ENCODE data around the gene PTPRG.

The PTPRG gene

DNA sequence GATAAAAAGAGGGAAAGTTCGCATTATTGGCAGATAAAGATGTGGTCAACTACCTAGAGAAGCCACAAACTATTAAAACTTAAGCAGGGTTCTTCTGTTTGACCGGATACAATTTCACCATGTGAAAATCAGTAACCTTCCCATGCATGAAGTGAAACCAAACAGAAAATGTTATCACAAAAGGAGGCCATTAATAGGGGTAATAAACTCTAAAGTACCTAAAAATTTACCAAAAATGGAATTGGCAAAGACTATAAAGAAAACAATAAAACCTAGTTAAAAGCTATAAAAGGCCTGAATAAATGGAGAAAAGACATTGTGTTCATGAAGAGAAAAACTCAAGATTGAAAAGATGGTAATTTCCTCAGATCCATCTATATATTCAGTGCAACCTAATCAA, 728.6 kb downstream of the PTPRG start:
- Histone ChIP-seq H3K27me3 (replicated peaks; ENCODE audit: control insufficient read depth, insufficient read depth, low read length, poor library complexity, severe bottlenecking) (no peaks in the 10 kb centered on the region), H3K27ac (ENCODE audit: insufficient read depth, low read length, poor library complexity, severe bottlenecking) (no peak overlapping the region), H3K36me3 (ENCODE audit: control insufficient read depth, insufficient read depth, low read length) (no peaks in the 10 kb centered on the region), H3K4me1 (ENCODE audit: control insufficient read depth, insufficient read depth, low read length, poor library complexity, severe bottlenecking) (no peaks in the 10 kb centered on the region), H3K9me3 (ENCODE audit: control insufficient read depth, low read length) (no peaks in the 10 kb centered on the region), H3K4me3 (ENCODE audit: insufficient read depth, low read depth, low read length, poor library complexity, severe bottlenecking) (no peak overlapping the region)
- no peak for DNase-seq

DNA sequence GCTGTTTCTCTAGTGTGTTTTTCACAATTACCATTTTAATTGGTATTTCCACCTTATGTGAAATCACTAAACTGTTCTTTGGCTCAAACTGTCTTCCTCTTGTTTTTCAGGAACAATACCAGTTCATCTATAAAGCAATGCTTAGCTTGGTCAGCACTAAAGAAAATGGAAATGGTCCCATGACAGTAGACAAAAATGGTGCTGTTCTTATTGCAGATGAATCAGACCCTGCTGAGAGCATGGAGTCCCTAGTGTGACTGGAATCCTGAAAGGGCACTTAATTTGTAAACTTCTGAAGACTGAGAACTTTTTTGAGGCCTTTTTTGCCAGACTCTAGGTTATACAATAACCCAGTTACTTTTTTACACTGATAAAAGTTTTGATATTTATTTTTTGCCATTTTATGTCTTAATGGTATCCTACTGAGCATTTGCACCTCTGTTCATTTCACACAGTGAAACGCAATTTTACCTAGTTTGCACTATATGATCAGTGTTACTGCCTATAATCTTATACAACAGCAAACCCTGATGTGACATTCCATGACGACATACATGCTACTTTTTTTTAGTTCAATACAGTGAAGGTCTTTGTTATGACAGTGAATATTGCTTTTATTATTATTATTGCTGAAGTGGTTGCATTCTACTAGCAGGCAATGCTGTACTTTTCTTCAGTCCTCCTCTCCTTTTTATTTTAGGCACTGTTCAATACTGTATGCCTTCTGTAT, 731.8 kb downstream of the PTPRG start:
- Histone ChIP-seq H3K36me3 (ENCODE audit: control insufficient read depth, insufficient read depth, low read length) (no peaks in the 10 kb centered on the region), H3K4me3 (ENCODE audit: insufficient read depth, low read depth, low read length, poor library complexity, severe bottlenecking) (no peak overlapping the region), H3K27me3 (replicated peaks; ENCODE audit: control insufficient read depth, insufficient read depth, low read length, poor library complexity, severe bottlenecking) (no peaks in the 10 kb centered on the region), H3K9me3 (ENCODE audit: control insufficient read depth, low read length) (no peaks in the 10 kb centered on the region), H3K27ac (ENCODE audit: insufficient read depth, low read length, poor library complexity, severe bottlenecking) (no peak overlapping the region), H3K4me1 (ENCODE audit: control insufficient read depth, insufficient read depth, low read length, poor library complexity, severe bottlenecking) (no peaks in the 10 kb centered on the region)
- no peak for DNase-seq

GRCh38 chr3:62295571-62295970, 734.2 kb downstream of the PTPRG start:
- Histone ChIP-seq H3K27me3 (replicated peaks; ENCODE audit: control insufficient read depth, insufficient read depth, low read length, poor library complexity, severe bottlenecking) (no peaks in the 10 kb centered on the region), H3K36me3 (ENCODE audit: control insufficient read depth, insufficient read depth, low read length) (no peaks in the 10 kb centered on the region), H3K27ac (ENCODE audit: insufficient read depth, low read length, poor library complexity, severe bottlenecking) (no peak overlapping the region), H3K4me1 (ENCODE audit: control insufficient read depth, insufficient read depth, low read length, poor library complexity, severe bottlenecking) (no peaks in the 10 kb centered on the region), H3K4me3 (ENCODE audit: insufficient read depth, low read depth, low read length, poor library complexity, severe bottlenecking) (no peak overlapping the region), H3K9me3 (ENCODE audit: control insufficient read depth, low read length) (no peaks in the 10 kb centered on the region)
- no peak for DNase-seq

GRCh38 chr3:62300617-62301016, 739.2 kb downstream of the PTPRG start:
- no peak overlapping the region for H3K27ac ChIP-seq (ENCODE audit: insufficient read depth, low read length, poor library complexity, severe bottlenecking)
- no peaks in the 10 kb centered on the region for H3K9me3 ChIP-seq (ENCODE audit: control insufficient read depth, low read length)
- no peak overlapping the region for H3K4me3 ChIP-seq (ENCODE audit: insufficient read depth, low read depth, low read length, poor library complexity, severe bottlenecking)
- H3K4me1 ChIP-seq (ENCODE audit: control insufficient read depth, insufficient read depth, low read length, poor library complexity, severe bottlenecking): no peaks in the 10 kb centered on the region
- DNase-seq: no peak
- no peaks in the 10 kb centered on the region for H3K36me3 ChIP-seq (ENCODE audit: control insufficient read depth, insufficient read depth, low read length)
- no peaks in the 10 kb centered on the region for H3K27me3 ChIP-seq (replicated peaks; ENCODE audit: control insufficient read depth, insufficient read depth, low read length, poor library complexity, severe bottlenecking)

GRCh38 chr3:62312201-62312600, 750.8 kb downstream of the PTPRG start:
- DNase-seq: no peak
- H3K4me3 ChIP-seq (ENCODE audit: insufficient read depth, low read depth, low read length, poor library complexity, severe bottlenecking): no peak overlapping the region
- H3K36me3 ChIP-seq (ENCODE audit: control insufficient read depth, insufficient read depth, low read length): no peaks in the 10 kb centered on the region
- no peaks in the 10 kb centered on the region for H3K9me3 ChIP-seq (ENCODE audit: control insufficient read depth, low read length)
- H3K27ac ChIP-seq (ENCODE audit: insufficient read depth, low read length, poor library complexity, severe bottlenecking): no peak overlapping the region
- no peaks in the 10 kb centered on the region for H3K4me1 ChIP-seq (ENCODE audit: control insufficient read depth, insufficient read depth, low read length, poor library complexity, severe bottlenecking)
- H3K27me3 ChIP-seq (replicated peaks; ENCODE audit: control insufficient read depth, insufficient read depth, low read length, poor library complexity, severe bottlenecking): no peaks in the 10 kb centered on the region

DNA sequence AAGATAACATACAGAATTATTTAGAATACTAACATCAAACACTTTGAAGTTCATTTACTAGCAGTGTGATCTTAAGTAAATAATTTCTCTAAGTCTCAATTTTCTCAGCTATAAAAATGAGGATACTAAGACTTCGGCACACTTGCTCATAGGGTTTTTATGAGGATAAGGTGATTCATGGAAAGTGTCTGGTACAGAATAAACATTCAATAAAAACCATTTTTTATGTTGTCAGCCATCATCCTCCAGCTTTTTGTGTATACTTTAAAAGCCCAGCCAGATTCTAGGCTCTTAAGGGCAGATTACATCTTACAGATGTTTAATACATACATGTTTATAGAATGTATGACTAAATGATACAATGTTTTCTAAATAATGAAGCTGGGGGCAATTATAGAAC, 755.2 kb downstream of the PTPRG start:
- Histone ChIP-seq H3K36me3 (ENCODE audit: control insufficient read depth, insufficient read depth, low read length) (no peaks in the 10 kb centered on the region), H3K27me3 (replicated peaks; ENCODE audit: control insufficient read depth, insufficient read depth, low read length, poor library complexity, severe bottlenecking) (no peaks in the 10 kb centered on the region), H3K4me1 (ENCODE audit: control insufficient read depth, insufficient read depth, low read length, poor library complexity, severe bottlenecking) (no peaks in the 10 kb centered on the region), H3K4me3 (ENCODE audit: insufficient read depth, low read depth, low read length, poor library complexity, severe bottlenecking) (no peak overlapping the region), H3K27ac (ENCODE audit: insufficient read depth, low read length, poor library complexity, severe bottlenecking) (no peak overlapping the region), H3K9me3 (ENCODE audit: control insufficient read depth, low read length) (no peaks in the 10 kb centered on the region)
- no peak for DNase-seq

DNA sequence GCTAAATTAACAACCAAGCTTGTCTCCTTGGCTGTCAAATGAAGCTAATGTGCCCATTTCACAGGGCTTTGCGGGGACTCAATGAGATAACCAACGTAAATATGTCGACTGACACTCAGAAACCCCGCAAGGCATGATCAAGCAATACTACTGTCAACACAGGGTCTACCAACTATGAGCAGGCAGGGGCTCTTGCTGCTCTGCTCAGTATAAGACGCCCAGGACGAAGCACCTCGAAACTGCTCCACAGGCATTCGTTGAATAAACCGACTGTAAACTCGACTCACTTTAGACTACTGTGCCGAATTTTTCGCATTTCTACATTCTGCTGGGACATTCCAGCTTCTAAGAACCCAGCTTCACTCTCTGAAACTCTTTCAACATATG, 757.0 kb downstream of the PTPRG start:
- Histone ChIP-seq H3K9me3 (ENCODE audit: control insufficient read depth, low read length) (no peaks in the 10 kb centered on the region), H3K27me3 (replicated peaks; ENCODE audit: control insufficient read depth, insufficient read depth, low read length, poor library complexity, severe bottlenecking) (no peaks in the 10 kb centered on the region), H3K36me3 (ENCODE audit: control insufficient read depth, insufficient read depth, low read length) (no peaks in the 10 kb centered on the region), H3K4me1 (ENCODE audit: control insufficient read depth, insufficient read depth, low read length, poor library complexity, severe bottlenecking) (no peaks in the 10 kb centered on the region), H3K4me3 (ENCODE audit: insufficient read depth, low read depth, low read length, poor library complexity, severe bottlenecking) (peak overlapping the region; percentile 51), H3K27ac (ENCODE audit: insufficient read depth, low read length, poor library complexity, severe bottlenecking) (peak overlapping the region; percentile 19)
- no peak for DNase-seq

DNA sequence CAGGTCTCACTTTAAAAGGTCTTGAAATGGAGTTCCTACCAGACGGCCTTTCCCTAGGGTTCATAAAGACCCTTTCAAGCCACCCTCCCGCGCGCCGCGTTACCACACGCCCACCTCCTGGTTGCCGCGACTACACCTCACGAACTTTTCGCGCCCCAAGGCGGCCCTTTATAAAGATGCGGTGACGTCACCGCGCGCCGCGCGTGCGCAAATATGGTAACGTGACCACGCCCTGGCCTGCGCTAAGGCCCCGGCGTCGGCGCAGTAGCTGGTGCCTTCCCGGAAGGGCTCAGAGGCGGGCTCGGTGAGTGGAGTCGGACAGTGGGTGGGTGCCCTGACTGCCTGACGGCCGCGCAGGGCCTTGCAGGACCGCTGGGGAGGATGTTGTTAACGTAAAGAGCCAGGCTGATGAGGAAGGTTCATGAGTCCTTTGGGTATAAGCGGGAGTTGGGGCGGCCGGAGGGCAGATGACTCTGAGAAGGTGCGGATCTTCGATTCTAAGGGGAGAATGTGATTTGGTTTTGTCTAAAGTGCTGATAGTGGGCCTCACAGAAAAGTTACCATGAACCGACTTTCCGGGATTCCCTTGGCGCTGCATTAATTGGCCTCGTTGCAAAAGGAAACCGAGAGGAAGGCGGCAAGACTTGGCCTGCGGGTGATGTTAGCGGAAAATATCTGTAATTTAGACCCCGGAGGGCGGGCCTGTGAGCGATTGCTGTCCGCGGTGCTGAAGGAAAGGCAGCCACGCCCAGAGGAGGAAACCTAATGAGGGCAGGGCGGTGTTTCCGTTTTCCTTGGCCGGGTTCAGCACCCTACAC, 757.6 kb downstream of the PTPRG start:
- Histone ChIP-seq H3K4me1 (ENCODE audit: control insufficient read depth, insufficient read depth, low read length, poor library complexity, severe bottlenecking) (no peaks in the 10 kb centered on the region), H3K9me3 (ENCODE audit: control insufficient read depth, low read length) (no peaks in the 10 kb centered on the region), H3K36me3 (ENCODE audit: control insufficient read depth, insufficient read depth, low read length) (no peaks in the 10 kb centered on the region), H3K4me3 (ENCODE audit: insufficient read depth, low read depth, low read length, poor library complexity, severe bottlenecking) (peak overlapping the region; percentile 51), H3K27me3 (replicated peaks; ENCODE audit: control insufficient read depth, insufficient read depth, low read length, poor library complexity, severe bottlenecking) (no peaks in the 10 kb centered on the region), H3K27ac (ENCODE audit: insufficient read depth, low read length, poor library complexity, severe bottlenecking) (peak overlapping the region; percentile 19)
- DNase-seq: peak; percentile 32 to 53 (median 48)

GRCh38 chr3:62319570-62320243, 758.3 kb downstream of the PTPRG start:
- Histone ChIP-seq H3K4me1 (ENCODE audit: control insufficient read depth, insufficient read depth, low read length, poor library complexity, severe bottlenecking) (no peaks in the 10 kb centered on the region), H3K4me3 (ENCODE audit: insufficient read depth, low read depth, low read length, poor library complexity, severe bottlenecking) (no peak overlapping the region), H3K27ac (ENCODE audit: insufficient read depth, low read length, poor library complexity, severe bottlenecking) (no peak overlapping the region), H3K36me3 (ENCODE audit: control insufficient read depth, insufficient read depth, low read length) (no peaks in the 10 kb centered on the region), H3K9me3 (ENCODE audit: control insufficient read depth, low read length) (no peaks in the 10 kb centered on the region), H3K27me3 (replicated peaks; ENCODE audit: control insufficient read depth, insufficient read depth, low read length, poor library complexity, severe bottlenecking) (no peaks in the 10 kb centered on the region)
- no peak for DNase-seq

DNA sequence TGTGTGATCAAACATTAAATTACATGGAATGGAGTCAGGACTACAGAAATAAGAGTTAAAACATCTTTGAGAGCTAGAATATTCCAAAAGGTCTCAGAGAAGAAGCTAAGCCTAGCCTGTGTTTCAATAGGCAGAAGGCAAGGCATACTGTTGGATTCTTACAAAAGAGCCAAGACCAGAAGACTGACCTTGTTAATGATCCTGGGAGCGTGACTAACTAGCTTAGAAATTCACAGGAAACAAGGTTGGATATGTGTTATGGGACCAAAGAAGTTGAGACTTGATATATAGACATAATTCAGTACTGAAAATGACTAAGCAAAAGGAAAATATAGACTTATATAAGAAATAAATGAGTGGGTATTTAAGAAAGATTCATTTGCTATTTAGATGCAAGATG, 761.9 kb downstream of the PTPRG start:
- H3K9me3 ChIP-seq (ENCODE audit: control insufficient read depth, low read length): no peaks in the 10 kb centered on the region
- H3K36me3 ChIP-seq (ENCODE audit: control insufficient read depth, insufficient read depth, low read length): no peaks in the 10 kb centered on the region
- no peaks in the 10 kb centered on the region for H3K27me3 ChIP-seq (replicated peaks; ENCODE audit: control insufficient read depth, insufficient read depth, low read length, poor library complexity, severe bottlenecking)
- no peak overlapping the region for H3K4me3 ChIP-seq (ENCODE audit: insufficient read depth, low read depth, low read length, poor library complexity, severe bottlenecking)
- H3K27ac ChIP-seq (ENCODE audit: insufficient read depth, low read length, poor library complexity, severe bottlenecking): no peak overlapping the region
- DNase-seq: no peak
- H3K4me1 ChIP-seq (ENCODE audit: control insufficient read depth, insufficient read depth, low read length, poor library complexity, severe bottlenecking): no peaks in the 10 kb centered on the region
